Gastroesophageal sphincter (tissue), 3 donors: ENCODE results near the gene DGKQ.

Source experiments
- EP300 ChIP-seq: sonication (generic); formaldehyde crosslinking; IDR thresholded peaks from one replicate; pipeline ENCODE4 v1.6.1; 2017; ENCODE audit warnings: antibody characterized with exemption, mild to moderate bottlenecking
- POLR2A ChIP-seq, 2 donors: fragments of 450-650 bp; IDR thresholded peaks; one replicate each; pipeline ENCODE4 v1.6.1; 2017; ENCODE audit warnings: antibody characterized with exemption in 2 of 2, mild to moderate bottlenecking in 2 of 2, moderate library complexity in 1 of 2
- TF ChIP-seq, protein P1 (sequence below), 4 experiments: fragments of 200-600 bp in 2 of 4; fragments of 450-650 bp in 2 of 4; sonication (generic) in 1 of 4; IDR thresholded peaks; one replicate each; pipeline ENCODE4 v1.5.1; 2017 to 2019; ENCODE audit warnings: antibody characterized with exemption in 4 of 4, mild to moderate bottlenecking in 2 of 4, moderate library complexity in 2 of 4

DNA sequence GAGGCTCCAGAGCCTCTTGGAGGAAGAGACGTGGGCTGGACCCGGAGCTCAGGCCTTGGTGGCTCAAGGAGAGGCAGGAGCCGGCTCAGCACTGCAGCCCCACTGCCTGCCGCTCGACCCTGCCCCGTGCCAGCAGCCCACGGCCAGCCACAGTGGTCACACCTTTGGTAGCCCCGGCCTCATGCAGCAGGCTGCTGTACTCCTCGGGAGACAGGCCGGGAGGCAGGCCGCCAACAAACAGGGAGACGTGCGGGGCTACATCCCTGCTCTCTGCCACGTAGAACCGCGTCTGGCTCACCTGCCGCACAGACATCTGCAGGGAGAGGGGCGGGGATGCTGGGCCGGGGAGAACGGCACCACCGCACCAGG lies 7.6 kb downstream of the DGKQ start:
- TF ChIP-seq, protein P1, sequence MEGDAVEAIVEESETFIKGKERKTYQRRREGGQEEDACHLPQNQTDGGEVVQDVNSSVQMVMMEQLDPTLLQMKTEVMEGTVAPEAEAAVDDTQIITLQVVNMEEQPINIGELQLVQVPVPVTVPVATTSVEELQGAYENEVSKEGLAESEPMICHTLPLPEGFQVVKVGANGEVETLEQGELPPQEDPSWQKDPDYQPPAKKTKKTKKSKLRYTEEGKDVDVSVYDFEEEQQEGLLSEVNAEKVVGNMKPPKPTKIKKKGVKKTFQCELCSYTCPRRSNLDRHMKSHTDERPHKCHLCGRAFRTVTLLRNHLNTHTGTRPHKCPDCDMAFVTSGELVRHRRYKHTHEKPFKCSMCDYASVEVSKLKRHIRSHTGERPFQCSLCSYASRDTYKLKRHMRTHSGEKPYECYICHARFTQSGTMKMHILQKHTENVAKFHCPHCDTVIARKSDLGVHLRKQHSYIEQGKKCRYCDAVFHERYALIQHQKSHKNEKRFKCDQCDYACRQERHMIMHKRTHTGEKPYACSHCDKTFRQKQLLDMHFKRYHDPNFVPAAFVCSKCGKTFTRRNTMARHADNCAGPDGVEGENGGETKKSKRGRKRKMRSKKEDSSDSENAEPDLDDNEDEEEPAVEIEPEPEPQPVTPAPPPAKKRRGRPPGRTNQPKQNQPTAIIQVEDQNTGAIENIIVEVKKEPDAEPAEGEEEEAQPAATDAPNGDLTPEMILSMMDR (IDR thresholded peaks at IDR 0.05) = no peak
- TF ChIP-seq EP300 (no peak), POLR2A (IDR thresholded peaks at IDR 0.05) (no peak)
